Measurements from ENCODE around the gene PPP2R2D. TPM values are rescaled to one million over a fixed set of nuclear protein-coding genes. Genes with fewer than 3 reads are reported as not detected.

Gene PPP2R2D
- total RNA-seq, 4 donors from 2014 or later: 38.2 to 49.7 (median 41.0) TPM

DNA sequence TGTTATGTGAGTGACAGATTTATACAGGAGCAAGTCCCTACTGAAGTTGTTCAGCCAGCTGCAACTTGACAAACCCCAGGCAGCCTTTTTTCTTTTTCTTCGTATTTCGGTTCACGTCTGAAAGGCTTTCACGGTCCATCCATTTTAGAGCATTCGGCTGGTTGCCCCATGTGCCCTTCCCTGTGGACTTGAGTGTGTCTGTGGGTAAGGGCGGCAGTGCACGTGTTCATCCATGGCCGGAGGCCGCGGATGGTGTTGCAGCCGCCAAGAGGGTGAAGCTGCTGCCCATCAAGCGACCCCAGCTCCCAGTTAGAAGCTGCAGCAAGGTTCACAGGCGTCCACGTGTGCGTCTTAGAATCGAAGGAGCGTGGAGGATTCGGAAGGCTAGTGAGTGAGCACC is 35.9 kb downstream of the PPP2R2D start:
- DNase-seq (ENCODE audit: extremely low spot score): no peak
- TF ChIP-seq, protein P1, sequence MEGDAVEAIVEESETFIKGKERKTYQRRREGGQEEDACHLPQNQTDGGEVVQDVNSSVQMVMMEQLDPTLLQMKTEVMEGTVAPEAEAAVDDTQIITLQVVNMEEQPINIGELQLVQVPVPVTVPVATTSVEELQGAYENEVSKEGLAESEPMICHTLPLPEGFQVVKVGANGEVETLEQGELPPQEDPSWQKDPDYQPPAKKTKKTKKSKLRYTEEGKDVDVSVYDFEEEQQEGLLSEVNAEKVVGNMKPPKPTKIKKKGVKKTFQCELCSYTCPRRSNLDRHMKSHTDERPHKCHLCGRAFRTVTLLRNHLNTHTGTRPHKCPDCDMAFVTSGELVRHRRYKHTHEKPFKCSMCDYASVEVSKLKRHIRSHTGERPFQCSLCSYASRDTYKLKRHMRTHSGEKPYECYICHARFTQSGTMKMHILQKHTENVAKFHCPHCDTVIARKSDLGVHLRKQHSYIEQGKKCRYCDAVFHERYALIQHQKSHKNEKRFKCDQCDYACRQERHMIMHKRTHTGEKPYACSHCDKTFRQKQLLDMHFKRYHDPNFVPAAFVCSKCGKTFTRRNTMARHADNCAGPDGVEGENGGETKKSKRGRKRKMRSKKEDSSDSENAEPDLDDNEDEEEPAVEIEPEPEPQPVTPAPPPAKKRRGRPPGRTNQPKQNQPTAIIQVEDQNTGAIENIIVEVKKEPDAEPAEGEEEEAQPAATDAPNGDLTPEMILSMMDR (IDR thresholded peaks at IDR 0.05): no peak
- TF ChIP-seq EP300 (IDR thresholded peaks at IDR 0.05) (no peak), POLR2A (IDR thresholded peaks at IDR 0.05; ENCODE audit: low read depth) (no peak), POLR2AphosphoS5 (IDR thresholded peaks at IDR 0.05) (no peak)
- intact Hi-C loops (cut with DNase I): no loop called here
- no peak overlapping the region for H3K27ac ChIP-seq (replicated peaks in 1 of 4)
- WGBS: 89% methylated on average over 16 of the region's 18 CpGs
- H3K9me3 ChIP-seq: no peaks in the 10 kb centered on the region
- H3K27me3 ChIP-seq: no peaks in the 10 kb centered on the region
- peaks cover 16 to 72% (median 46%) of the 10 kb centered on the region in 4 donors for H3K36me3 ChIP-seq
- H3K4me1 ChIP-seq: peaks cover 19 to 26% (median 23%) of the 10 kb centered on the region in 4 donors
- no peak overlapping the region for H3K4me3 ChIP-seq

DNA sequence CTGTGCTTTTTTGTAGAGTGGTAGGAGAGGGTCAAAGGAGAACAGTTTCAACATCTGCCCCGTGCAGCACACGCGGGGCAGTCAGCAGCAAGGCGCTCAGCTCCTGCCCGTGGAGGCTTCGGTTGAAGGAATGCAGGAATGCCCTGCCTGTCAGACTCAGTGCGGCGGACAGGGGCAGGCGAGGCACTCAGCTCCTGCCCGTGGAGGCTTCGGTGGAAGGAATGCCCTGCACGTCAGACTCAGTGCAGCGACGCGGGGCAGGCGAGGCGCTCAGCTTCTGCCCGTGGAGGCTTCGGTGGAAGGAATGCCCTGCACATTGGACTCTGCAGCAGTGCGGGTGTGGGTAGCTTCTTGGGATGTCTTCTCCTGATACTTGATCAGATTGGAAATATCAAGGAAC is 37.0 kb downstream of the PPP2R2D start:
- H3K36me3 ChIP-seq: peaks cover 16 to 80% (median 51%) of the 10 kb centered on the region in 4 donors

DNA sequence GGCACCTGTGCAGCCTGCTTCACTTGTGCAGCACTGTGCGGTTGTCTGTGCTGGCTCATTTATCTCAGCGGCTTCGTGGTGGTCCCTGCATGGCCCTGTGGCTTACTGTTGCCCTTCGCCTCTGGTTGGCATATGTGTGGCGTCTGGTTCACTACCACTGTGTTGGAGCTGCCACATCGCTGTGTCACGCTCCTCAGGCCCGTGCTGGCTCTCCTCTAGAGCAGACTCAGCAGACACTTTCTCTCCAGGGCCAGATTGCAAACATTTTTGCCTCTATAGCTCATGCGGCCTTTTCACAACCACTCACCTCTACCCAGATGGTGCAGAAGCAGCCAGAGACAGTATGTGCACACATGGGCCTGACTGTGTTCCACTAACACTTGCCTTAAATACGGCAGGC is 37.9 kb downstream of the PPP2R2D start:
- peaks cover 16 to 87% (median 54%) of the 10 kb centered on the region in 4 donors for H3K36me3 ChIP-seq
- H3K4me1 ChIP-seq: peaks cover 0 to 9% (median 4%) of the 10 kb centered on the region in 4 donors
- H3K4me3 ChIP-seq: no peak overlapping the region
- H3K27ac ChIP-seq (replicated peaks in 1 of 4): no peak overlapping the region
- 96% methylated on average over 10 of the region's 10 CpGs for WGBS
- no peaks in the 10 kb centered on the region for H3K27me3 ChIP-seq
- intact Hi-C loops (cut with DNase I): no loop called here
- DNase-seq (ENCODE audit: extremely low spot score): no peak
- no peaks in the 10 kb centered on the region for H3K9me3 ChIP-seq
- no peak for TF ChIP-seq POLR2A (IDR thresholded peaks at IDR 0.05; ENCODE audit: low read depth)
- TF ChIP-seq, protein P1 (IDR thresholded peaks at IDR 0.05): no peak
- no peak for TF ChIP-seq EP300 (IDR thresholded peaks at IDR 0.05)
- no peak for TF ChIP-seq POLR2AphosphoS5 (IDR thresholded peaks at IDR 0.05)

More for the DNA sequence above, 37.0 kb downstream of the PPP2R2D start:
- no peaks in the 10 kb centered on the region for H3K9me3 ChIP-seq
- H3K4me1 ChIP-seq: peaks cover 8 to 15% (median 12%) of the 10 kb centered on the region in 4 donors
- no peaks in the 10 kb centered on the region for H3K27me3 ChIP-seq
- 86% methylated on average over 20 of the region's 20 CpGs for WGBS
- H3K27ac ChIP-seq (replicated peaks in 1 of 4): no peak overlapping the region
- H3K4me3 ChIP-seq: no peak overlapping the region
- TF ChIP-seq EP300 (IDR thresholded peaks at IDR 0.05) (no peak), POLR2A (IDR thresholded peaks at IDR 0.05; ENCODE audit: low read depth) (no peak), POLR2AphosphoS5 (IDR thresholded peaks at IDR 0.05) (no peak)
- TF ChIP-seq, protein P1 (IDR thresholded peaks at IDR 0.05): no peak
- intact Hi-C loops (cut with DNase I): no loop called here
- DNase-seq (ENCODE audit: extremely low spot score): no peak

DNA sequence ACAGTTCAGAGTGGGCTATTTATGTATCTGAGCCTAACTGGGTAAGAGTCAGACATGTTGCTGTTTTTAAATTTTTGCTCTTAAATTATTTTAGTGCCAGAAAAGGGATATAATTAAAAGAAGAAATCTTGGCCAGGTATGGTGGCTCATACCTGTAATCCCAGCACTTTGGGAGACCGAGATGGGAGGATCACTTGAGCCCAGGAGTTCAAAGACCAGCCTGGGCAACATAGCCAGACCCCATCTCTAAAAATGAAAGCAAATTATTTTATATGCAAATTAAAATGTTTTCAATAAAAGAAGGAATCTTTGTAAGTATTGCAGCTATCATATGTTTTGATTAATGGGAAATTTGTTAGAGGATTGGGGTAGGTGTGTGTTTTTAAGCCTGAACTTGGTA is 41.6 kb downstream of the PPP2R2D start:
- no peaks in the 10 kb centered on the region for H3K27me3 ChIP-seq
- 100% methylated on average over 1 of the region's 1 CpG for WGBS
- peaks cover 20 to 92% (median 72%) of the 10 kb centered on the region in 4 donors for H3K36me3 ChIP-seq
- no peaks in the 10 kb centered on the region for H3K9me3 ChIP-seq
- H3K4me3 ChIP-seq: no peak overlapping the region
- intact Hi-C loops (cut with DNase I): no loop called here
- H3K27ac ChIP-seq (replicated peaks in 1 of 4): no peak overlapping the region
- no peak for DNase-seq (ENCODE audit: extremely low spot score)
- no peak for TF ChIP-seq POLR2A (IDR thresholded peaks at IDR 0.05; ENCODE audit: low read depth)
- TF ChIP-seq, protein P1 (IDR thresholded peaks at IDR 0.05): no peak
- no peak for TF ChIP-seq EP300 (IDR thresholded peaks at IDR 0.05)
- TF ChIP-seq POLR2AphosphoS5 (IDR thresholded peaks at IDR 0.05): no peak
- peaks cover 0 to 14% (median 11%) of the 10 kb centered on the region in 4 donors for H3K4me1 ChIP-seq
